ENCODE data around the gene LRCH4.
A peak's percentile ranks its signal among the peaks of the same experiment; 100 is the strongest.
"Not testable (repeated sequence)": the region's sequence is repeated elsewhere in the genome, so short reads cannot be mapped to it uniquely, and the experiment has no call there.

The LRCH4 gene

DNA sequence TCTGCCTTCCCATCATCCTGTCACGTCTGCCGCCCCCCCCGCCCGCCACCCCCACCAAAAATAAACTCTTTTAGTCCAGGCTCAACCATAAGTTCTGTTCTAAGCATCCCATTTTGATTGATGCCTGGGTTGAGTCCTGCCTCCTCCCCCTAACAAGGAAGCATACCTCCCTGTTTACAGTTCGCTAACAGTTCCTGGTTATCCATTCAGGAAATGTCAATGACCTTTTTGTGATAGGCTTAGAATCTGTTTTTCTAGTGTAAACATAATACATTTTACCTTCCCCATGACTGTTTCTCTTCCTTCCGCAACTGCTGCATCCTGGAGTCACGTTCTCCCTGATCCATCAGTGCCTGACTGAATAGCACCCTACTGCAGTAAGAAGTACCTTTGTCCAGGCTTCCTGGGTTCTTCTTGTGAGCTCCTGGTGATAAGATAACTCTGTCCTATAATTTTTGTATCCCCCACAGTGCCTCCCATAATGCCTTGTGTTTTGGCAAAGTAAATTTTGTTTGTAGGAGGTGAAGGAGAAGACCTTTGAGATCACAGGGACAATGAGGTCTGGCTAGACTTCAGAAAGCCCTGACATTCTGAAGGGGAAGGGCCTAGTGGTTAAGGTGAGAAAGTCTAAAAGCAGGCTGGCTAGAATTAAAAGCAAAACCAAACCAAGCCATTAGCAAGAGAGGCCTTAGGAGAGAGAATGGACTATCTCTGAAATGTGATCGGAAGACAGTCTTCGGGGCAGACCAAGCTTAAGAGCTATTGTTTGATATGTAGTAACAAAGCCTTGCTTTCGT lies 39.6 kb downstream of the LRCH4 start:
- ATAC-seq (replicated peaks): peak; percentile 82
- Mint-ChIP-seq H3K36me3 (ENCODE audit: insufficient read depth) (peaks cover 21% of the 10 kb centered on the region), H3K9me3 (no peaks in the 10 kb centered on the region), H3K27ac (peak overlapping the region; percentile 93 to 95), H3K4me3 (peak overlapping the region; percentile 91 to 92), H3K27me3 (no peaks in the 10 kb centered on the region), H3K4me1 (ENCODE audit: low read depth in 2 of 2) (peaks cover 79 to 85% of the 10 kb centered on the region in 2 donors)
- peak; percentile 36 to 45 (median 42) for DNase-seq

- Mint-ChIP-seq H3K36me3 (ENCODE audit: insufficient read depth) (peaks cover 15% of the 10 kb centered on the region), H3K4me1 (ENCODE audit: low read depth in 2 of 2) (peaks cover 82 to 87% of the 10 kb centered on the region in 2 donors), H3K9me3 (no peaks in the 10 kb centered on the region), H3K27me3 (no peaks in the 10 kb centered on the region), H3K4me3 (peak overlapping the region; percentile 91 to 92), H3K27ac (peak overlapping the region; percentile 93 to 95)
- DNase-seq: no peak
- peak; percentile 54 for ATAC-seq (replicated peaks)
Observed at GRCh38 chr7:100545360-100546128, 40.4 kb downstream of the LRCH4 start.

- ATAC-seq (replicated peaks) (no peak), DNase-seq (no peak)
- Mint-ChIP-seq H3K27me3 (no peaks in the 10 kb centered on the region), H3K4me1 (ENCODE audit: low read depth in 2 of 2) (peaks cover 81 to 82% of the 10 kb centered on the region in 2 donors), H3K36me3 (ENCODE audit: insufficient read depth) (peaks cover 9% of the 10 kb centered on the region), H3K9me3 (no peaks in the 10 kb centered on the region), H3K4me3 (peak overlapping the region; percentile 91 to 92), H3K27ac (peak overlapping the region; percentile 93 to 95)
Observed at GRCh38 chr7:100544967-100545359, 41.0 kb downstream of the LRCH4 start.

DNA sequence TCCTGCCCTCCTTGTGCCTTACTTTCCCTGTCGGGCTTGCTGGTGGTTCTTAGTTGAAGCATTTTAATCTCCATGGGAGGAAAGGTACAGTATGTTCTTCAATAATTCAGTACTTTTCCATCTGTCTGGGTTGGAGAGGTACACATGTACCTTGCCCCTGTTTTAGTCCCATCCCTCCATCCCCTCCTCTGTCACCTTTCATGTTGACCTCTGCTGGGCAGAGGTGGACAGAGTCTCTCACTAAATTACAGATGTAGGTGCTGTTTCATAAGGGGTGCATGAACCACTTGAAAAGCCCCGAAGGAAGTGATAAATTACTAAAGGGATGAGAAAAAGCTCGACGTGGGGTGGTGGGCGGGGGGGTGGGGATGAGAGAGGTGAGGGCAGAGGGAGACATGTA lies 41.5 kb downstream of the LRCH4 start:
- Mint-ChIP-seq H3K27me3 (no peaks in the 10 kb centered on the region), H3K4me1 (ENCODE audit: low read depth in 2 of 2) (peaks cover 81 to 83% of the 10 kb centered on the region in 2 donors), H3K36me3 (ENCODE audit: insufficient read depth) (peaks cover 5% of the 10 kb centered on the region), H3K4me3 (peak overlapping the region; percentile 91 to 92), H3K27ac (peak overlapping the region; percentile 93 to 95), H3K9me3 (no peaks in the 10 kb centered on the region)
- DNase-seq: no peak
- ATAC-seq (replicated peaks): no peak

DNA sequence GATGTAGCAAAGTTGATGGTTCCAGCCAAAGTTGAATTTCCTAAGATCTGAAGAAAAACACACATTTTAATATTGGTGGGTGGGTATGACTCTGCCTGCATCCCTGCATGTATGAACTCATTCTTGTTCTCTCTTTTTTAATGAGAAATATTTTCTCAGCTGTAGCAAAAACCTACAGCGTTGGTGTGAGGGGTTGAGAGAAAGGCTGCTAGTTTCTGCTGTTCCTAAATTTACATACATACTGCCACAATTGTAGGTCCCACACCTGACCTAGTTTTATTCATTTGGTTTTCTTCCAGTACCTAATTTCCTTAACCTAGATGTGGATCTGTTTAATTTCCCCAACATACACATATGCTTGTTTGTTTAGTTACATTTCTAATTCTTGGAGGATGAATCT lies 42.3 kb downstream of the LRCH4 start:
- H3K36me3 Mint-ChIP-seq (ENCODE audit: insufficient read depth): peaks cover 6% of the 10 kb centered on the region
- ATAC-seq (replicated peaks) (no peak), DNase-seq (no peak)
- H3K4me1 Mint-ChIP-seq (ENCODE audit: low read depth in 2 of 2): peaks cover 79 to 83% of the 10 kb centered on the region in 2 donors
- no peaks in the 10 kb centered on the region for H3K9me3 Mint-ChIP-seq
- no peaks in the 10 kb centered on the region for H3K27me3 Mint-ChIP-seq
- peak overlapping the region; percentile 93 to 95 for H3K27ac Mint-ChIP-seq
- peak overlapping the region; percentile 91 to 92 for H3K4me3 Mint-ChIP-seq

DNA sequence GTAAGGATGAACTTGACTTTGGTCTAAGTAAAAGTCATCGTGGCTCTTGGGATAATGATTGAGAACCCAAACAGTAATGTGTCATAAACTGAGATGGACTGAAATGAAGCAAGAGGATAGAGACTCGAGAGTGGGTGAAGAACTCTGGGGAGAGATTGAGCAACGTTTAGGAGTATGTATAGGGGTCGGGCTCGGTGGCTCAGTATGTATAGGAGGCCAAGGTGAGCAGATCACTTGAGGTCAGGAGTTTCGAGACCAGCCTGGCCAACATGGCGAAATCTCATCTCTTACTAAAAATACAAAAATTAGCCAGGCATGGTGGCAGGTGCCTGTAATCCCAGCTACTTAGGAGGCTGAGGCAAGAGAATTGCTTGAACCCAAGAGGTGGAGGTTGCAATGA lies 44.6 kb downstream of the LRCH4 start:
- not testable (repeated sequence) for DNase-seq; H3K27me3 Mint-ChIP-seq; H3K36me3 Mint-ChIP-seq (ENCODE audit: insufficient read depth); ATAC-seq (replicated peaks); H3K9me3 Mint-ChIP-seq
- peaks cover 68% of the 10 kb centered on the region in 2 donors for H3K4me1 Mint-ChIP-seq (ENCODE audit: low read depth in 2 of 2)
- H3K27ac Mint-ChIP-seq: peak overlapping the region; percentile 70 to 93
- peak overlapping the region; percentile 91 to 92 for H3K4me3 Mint-ChIP-seq

DNA sequence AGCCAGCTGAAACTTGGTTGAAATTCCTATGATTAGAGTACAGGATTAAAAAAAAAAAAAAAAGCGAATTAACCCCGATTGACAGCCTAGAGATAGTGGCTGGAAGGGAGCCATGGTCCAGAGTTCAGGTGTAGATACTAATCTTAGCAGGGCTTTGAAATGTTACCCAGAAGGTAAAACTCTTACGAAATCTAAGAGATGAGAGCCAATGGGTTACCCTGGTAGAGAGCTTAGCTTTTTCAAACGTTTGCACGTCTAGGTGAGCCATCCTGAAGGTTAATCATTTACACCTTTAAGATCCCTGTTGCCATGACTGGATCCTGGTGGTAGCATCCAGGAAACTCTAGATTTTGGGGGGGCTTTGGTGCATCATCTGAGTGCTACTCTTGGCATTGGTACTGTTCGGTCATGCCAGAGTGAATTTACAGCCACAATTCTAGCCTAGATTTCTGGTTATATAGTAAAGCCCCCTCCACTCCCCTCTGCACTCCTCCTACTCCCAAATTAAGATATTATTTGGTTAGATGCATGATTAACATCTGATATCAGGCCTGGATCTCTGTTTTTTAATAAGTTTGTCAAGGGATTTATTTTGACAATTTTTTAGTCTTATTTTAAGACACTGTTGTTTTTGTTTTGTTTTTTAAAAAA lies 45.7 kb downstream of the LRCH4 start:
- no peaks in the 10 kb centered on the region for H3K27me3 Mint-ChIP-seq
- H3K4me1 Mint-ChIP-seq (ENCODE audit: low read depth in 2 of 2): peaks cover 57% of the 10 kb centered on the region in 2 donors
- H3K4me3 Mint-ChIP-seq: peak overlapping the region; percentile 91 to 92
- ATAC-seq (replicated peaks) (no peak), DNase-seq (no peak)
- peaks cover 9% of the 10 kb centered on the region for H3K36me3 Mint-ChIP-seq (ENCODE audit: insufficient read depth)
- H3K9me3 Mint-ChIP-seq: no peaks in the 10 kb centered on the region
- H3K27ac Mint-ChIP-seq: peak overlapping the region in 1 of 2 donors; percentile 58

GRCh38 chr7:100539436-100540006 lies 46.4 kb downstream of the LRCH4 start:
- DNase-seq: no peak

DNA sequence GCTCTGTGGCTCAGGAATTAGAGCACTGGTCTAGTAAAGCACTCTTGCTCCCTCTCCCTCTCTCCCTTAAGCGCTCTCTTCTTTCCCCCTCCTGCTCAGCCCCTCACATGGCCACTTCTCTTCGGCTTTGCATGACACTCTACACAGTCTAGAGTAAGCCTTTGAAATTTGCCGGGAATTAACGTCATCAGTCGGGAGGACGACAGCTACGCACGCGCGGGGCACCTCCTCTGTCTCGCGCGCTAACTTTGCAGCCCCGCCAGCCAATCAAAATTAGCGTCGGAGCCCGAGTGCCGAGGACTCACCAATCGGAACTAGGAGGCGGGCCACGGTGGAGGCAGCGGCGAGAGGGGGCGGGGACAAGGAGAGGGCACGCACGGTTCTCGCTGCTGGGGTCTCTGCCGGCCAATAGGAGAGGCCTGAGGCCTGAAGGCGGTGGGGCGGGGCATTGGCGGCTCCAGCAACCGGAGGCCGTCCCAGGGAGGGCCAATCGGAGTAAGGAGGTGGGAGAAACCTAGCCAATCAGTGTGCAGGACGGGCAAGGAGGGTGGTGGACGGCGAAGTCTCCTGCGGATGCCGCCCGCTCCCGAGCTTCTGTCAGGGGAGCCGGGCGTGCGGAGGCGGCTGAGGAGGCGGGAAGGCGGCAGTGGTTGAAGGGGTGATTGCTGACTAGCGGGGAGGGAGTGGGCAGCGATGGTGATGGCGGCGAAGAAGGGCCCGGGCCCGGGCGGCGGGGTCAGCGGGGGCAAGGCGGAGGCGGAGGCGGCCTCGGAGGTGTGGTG lies 47.1 kb downstream of the LRCH4 start, which contains the start of gene AGFG2:
Gene AGFG2, plus strand, starts transcription at position 550 of the 782 bp plus-strand sequence. Its CDS starts 144 bp downstream, at position 694.
- no peaks in the 10 kb centered on the region for H3K9me3 Mint-ChIP-seq
- peaks cover 9% of the 10 kb centered on the region for H3K36me3 Mint-ChIP-seq (ENCODE audit: insufficient read depth)
- H3K27ac Mint-ChIP-seq: peak within 1 kb of the TSS; percentile 58 to 82
- no peaks in the 10 kb centered on the region for H3K27me3 Mint-ChIP-seq
- ATAC-seq (replicated peaks): peak; percentile 92
- peak; percentile 99 to 100 (median 100) for DNase-seq
- H3K4me3 Mint-ChIP-seq: peak within 1 kb of the TSS; percentile 91 to 92
- H3K4me1 Mint-ChIP-seq (ENCODE audit: low read depth in 2 of 2): peaks cover 43% of the 10 kb centered on the region in 2 donors

More at GRCh38 chr7:100539436-100540006, 46.4 kb downstream of the LRCH4 start:
- ATAC-seq (replicated peaks): no peak
- Mint-ChIP-seq H3K27ac (peak overlapping the region; percentile 58 to 82), H3K4me1 (ENCODE audit: low read depth in 2 of 2) (peaks cover 50% of the 10 kb centered on the region in 2 donors), H3K9me3 (no peaks in the 10 kb centered on the region), H3K27me3 (no peaks in the 10 kb centered on the region), H3K4me3 (peak overlapping the region; percentile 91 to 92), H3K36me3 (ENCODE audit: insufficient read depth) (peaks cover 9% of the 10 kb centered on the region)

- H3K4me3 Mint-ChIP-seq: peak overlapping the region; percentile 91 to 92
- H3K4me1 Mint-ChIP-seq (ENCODE audit: low read depth in 2 of 2): peaks cover 38% of the 10 kb centered on the region in 2 donors
- peak overlapping the region; percentile 58 to 82 for H3K27ac Mint-ChIP-seq
- ATAC-seq (replicated peaks): no peak
- H3K9me3 Mint-ChIP-seq: no peaks in the 10 kb centered on the region
- no peaks in the 10 kb centered on the region for H3K27me3 Mint-ChIP-seq
- DNase-seq: no peak
- peaks cover 9% of the 10 kb centered on the region for H3K36me3 Mint-ChIP-seq (ENCODE audit: insufficient read depth)
Observed at GRCh38 chr7:100538348-100538653, 47.6 kb downstream of the LRCH4 start.

DNA sequence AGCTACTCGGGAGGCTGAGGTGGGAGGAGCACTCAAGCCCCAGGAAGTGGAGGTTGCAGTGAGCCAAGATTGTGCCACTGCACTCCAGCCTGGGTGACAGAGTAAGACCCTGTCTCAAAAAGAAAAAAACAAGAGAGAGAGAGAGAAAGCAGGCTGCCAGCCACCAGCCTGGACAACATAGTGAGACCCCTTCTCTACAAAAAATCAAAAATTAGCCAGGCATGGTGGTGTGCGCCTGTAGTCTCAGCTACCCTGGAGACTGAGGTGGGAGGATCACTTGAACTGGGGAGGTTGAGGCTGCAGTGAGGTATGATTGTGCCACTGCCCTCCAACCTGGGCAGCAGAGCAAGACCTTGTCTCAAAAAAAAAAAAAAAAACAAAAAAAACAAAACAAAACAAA lies 49.2 kb downstream of the LRCH4 start:
- H3K4me1 Mint-ChIP-seq (ENCODE audit: low read depth in 2 of 2): peaks cover 24 to 25% of the 10 kb centered on the region in 2 donors
- DNase-seq; H3K9me3 Mint-ChIP-seq; H3K27ac Mint-ChIP-seq; H3K36me3 Mint-ChIP-seq (ENCODE audit: insufficient read depth); H3K27me3 Mint-ChIP-seq; H3K4me3 Mint-ChIP-seq; ATAC-seq (replicated peaks): not testable (repeated sequence)

GRCh38 chr7:100535982-100536381 lies 49.9 kb downstream of the LRCH4 start:
- H3K27ac Mint-ChIP-seq; H3K4me3 Mint-ChIP-seq; H3K36me3 Mint-ChIP-seq (ENCODE audit: insufficient read depth); H3K27me3 Mint-ChIP-seq; DNase-seq; ATAC-seq (replicated peaks); H3K9me3 Mint-ChIP-seq: not testable (repeated sequence)
- H3K4me1 Mint-ChIP-seq (ENCODE audit: low read depth in 2 of 2): peaks cover 17 to 18% of the 10 kb centered on the region in 2 donors

Data from effector memory CD8-positive, alpha-beta T cell (primary cell).